Fibroblast of the conjunctiva (primary cell): ENCODE measurements around the gene BBS9.
"Not testable (repeated sequence)": the region's sequence is repeated elsewhere in the genome, so short reads cannot be mapped to it uniquely, and the experiment has no call there.

ENCODE experiments used
- DNase-seq: peaks from one replicate; pipeline ENCODE4 v3.0.0-alpha.2; 2010; ENCODE audit warnings: low read depth

BBS9 gene

GRCh38 chr7:33128990-33129805, at the start of gene BBS9:
TSS of gene BBS9 (plus strand) at chr7:33129564. CDS start at chr7:33146253, 16,689 bp downstream.
- DNase-seq, result peak; percentile 90

GRCh38 chr7:33079763-33080690, 49.3 kb upstream of the BBS9 start:
- DNase-seq, result no peak

- no peak for DNase-seq
Measured at GRCh38 chr7:33087356-33087755, 42.0 kb upstream of the BBS9 start.

- no peak for DNase-seq
Measured at GRCh38 chr7:33087858-33088257, 41.5 kb upstream of the BBS9 start.

GRCh38 chr7:33089142-33089541, 40.2 kb upstream of the BBS9 start:
- no peak for DNase-seq

GRCh38 chr7:33091111-33091531, 38.2 kb upstream of the BBS9 start:
- no peak for DNase-seq

GRCh38 chr7:33091641-33092191, 37.6 kb upstream of the BBS9 start:
- DNase-seq, result no peak

GRCh38 chr7:33093266-33093665, 36.1 kb upstream of the BBS9 start:
- DNase-seq, result no peak

- DNase-seq, result not testable (repeated sequence)
Measured at GRCh38 chr7:33094745-33095275, 34.6 kb upstream of the BBS9 start.

- DNase-seq, result no peak
Measured at GRCh38 chr7:33099154-33099940, 30.0 kb upstream of the BBS9 start.

- no peak for DNase-seq
Measured at GRCh38 chr7:33100770-33101169, 28.6 kb upstream of the BBS9 start.

GRCh38 chr7:33101906-33102305, 27.5 kb upstream of the BBS9 start:
- no peak for DNase-seq

GRCh38 chr7:33107136-33108066, 22.0 kb upstream of the BBS9 start:
- peak; percentile 47 for DNase-seq

- no peak for DNase-seq
Measured at GRCh38 chr7:33108554-33109004, 20.8 kb upstream of the BBS9 start.

- peak; percentile 10 for DNase-seq
Measured at GRCh38 chr7:33109005-33109757, 20.2 kb upstream of the BBS9 start, which contains the start of gene RP9. TSS of gene RP9 (minus strand) at chr7:33109404. CDS start at chr7:33109372, 32 bp downstream.

- DNase-seq, result no peak
Measured at GRCh38 chr7:33109758-33110238, 19.6 kb upstream of the BBS9 start.

- no peak for DNase-seq
Measured at GRCh38 chr7:33111614-33112013, 17.8 kb upstream of the BBS9 start.

GRCh38 chr7:33114976-33115375, 14.4 kb upstream of the BBS9 start:
- DNase-seq, result no peak

- no peak for DNase-seq
Measured at GRCh38 chr7:33118383-33118782, 11.0 kb upstream of the BBS9 start.
